GM12865 (cell line): Measurements from ENCODE around the gene ORC5.
"Not testable (repeated sequence)": the region's sequence is repeated elsewhere in the genome, so short reads cannot be mapped to it uniquely, and the experiment has no call there.

ENCODE experiments used
- DNase-seq: peaks from one replicate; pipeline ENCODE4 v3.0.0; 2010; ENCODE audit warnings: low read depth
- H3K4me3 ChIP-seq: 2 replicates; pipeline ENCODE4 v1.5.1; 2011; ENCODE audit warnings: mild to moderate bottlenecking, low read depth, low read length, control low read depth
- CTCF ChIP-seq: IDR thresholded peaks from 2 replicates; pipeline ENCODE4 v1.5.1; 2011; ENCODE audit warnings: low read length, control low read depth, low read depth, inconsistent platforms; ENCODE audit not compliant: insufficient read depth; ENCODE audit errors: missing control alignments

The ORC5 gene

GRCh38 chr7:104241538-104242209 lies 33.9 kb upstream of the ORC5 start:
- H3K4me3 ChIP-seq, result no peak overlapping the region
- DNase-seq, result no peak
- TF ChIP-seq CTCF, result no peak

- H3K4me3 ChIP-seq, result no peak overlapping the region
- DNase-seq, result no peak
- TF ChIP-seq CTCF, result no peak
Measured at GRCh38 chr7:104241135-104241534, 33.3 kb upstream of the ORC5 start.

GRCh38 chr7:104240401-104240800 lies 32.6 kb upstream of the ORC5 start:
- DNase-seq, result no peak
- no peak for TF ChIP-seq CTCF
- H3K4me3 ChIP-seq, result no peak overlapping the region

- not testable (repeated sequence) for DNase-seq, H3K4me3 ChIP-seq
Measured at GRCh38 chr7:104234990-104235389, 27.2 kb upstream of the ORC5 start.

GRCh38 chr7:104231054-104232046 lies 23.5 kb upstream of the ORC5 start:
- DNase-seq, result peak; percentile 60
- no peak overlapping the region for H3K4me3 ChIP-seq
- TF ChIP-seq CTCF, result peak; percentile 88

- DNase-seq, result no peak
- TF ChIP-seq CTCF, result no peak
- H3K4me3 ChIP-seq, result no peak overlapping the region
Measured at GRCh38 chr7:104230606-104231005, 22.8 kb upstream of the ORC5 start.

- no peak for TF ChIP-seq CTCF
- no peak for DNase-seq
- H3K4me3 ChIP-seq, result no peak overlapping the region
Measured at GRCh38 chr7:104228442-104228841, 20.6 kb upstream of the ORC5 start.
